ENCODE data around the gene FAAH. TPM values are rescaled to one million over a fixed set of nuclear protein-coding genes. Genes with fewer than 3 reads are reported as not detected.

The FAAH gene
- total RNA-seq, 1 donor from 2014 or later: 13.9 TPM

DNA sequence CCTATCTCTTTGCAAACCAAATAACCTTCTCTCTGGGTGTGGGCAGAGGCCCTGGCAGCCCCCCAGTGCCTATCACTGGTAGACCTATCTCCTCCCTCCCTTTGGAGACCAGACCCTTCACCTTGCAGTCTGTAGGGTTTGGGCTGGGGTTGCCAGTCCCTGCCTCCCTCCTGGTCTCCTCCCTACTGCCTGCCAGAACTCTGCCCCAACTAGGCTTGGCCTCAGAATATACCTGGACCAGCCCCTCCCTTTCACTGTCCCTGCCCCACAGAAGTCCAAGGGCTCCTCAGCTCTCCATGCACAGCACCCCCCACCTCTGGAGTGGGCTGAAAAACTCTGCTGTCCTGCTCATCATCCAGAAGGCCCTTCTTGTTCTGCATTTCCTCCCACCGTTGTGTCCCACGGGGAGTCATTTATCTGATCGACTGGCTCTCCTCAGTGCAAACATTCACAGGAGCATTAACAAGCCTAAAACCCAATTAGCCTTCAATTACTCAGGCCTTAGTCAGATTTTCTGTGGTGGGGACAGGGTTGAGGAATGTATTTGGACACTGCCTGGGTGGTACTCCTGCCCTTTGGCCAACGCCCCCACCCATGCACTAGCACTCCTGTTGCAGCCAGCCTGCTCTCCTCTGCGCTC lies 67.8 kb downstream of the FAAH start:
- H3K9me3 Mint-ChIP-seq: no peaks in the 10 kb centered on the region
- Histone ChIP-seq H2AFZ (replicated peaks) (no peak overlapping the region), H3K27ac (no peak overlapping the region), H3K4me2 (no peak overlapping the region), H3K9ac (no peak overlapping the region), H3K79me2 (ENCODE audit: low read depth) (no peaks in the 10 kb centered on the region), H4K20me1 (ENCODE audit: low read depth) (peaks cover 89% of the 10 kb centered on the region), H3F3A (ENCODE audit: low read depth) (peaks cover 49% of the 10 kb centered on the region), H3K27me3 (peaks cover 100% of the 10 kb centered on the region), H3K4me1 (peaks cover 51% of the 10 kb centered on the region), H3K9me3 (ENCODE audit: low read depth) (no peaks in the 10 kb centered on the region), H3K4me3 (no peak overlapping the region), H3K36me3 (no peaks in the 10 kb centered on the region)
- peak overlapping the region; percentile 43 for H3K27ac Mint-ChIP-seq
- H3K36me3 Mint-ChIP-seq: no peaks in the 10 kb centered on the region
- no peak overlapping the region for H3K4me3 Mint-ChIP-seq
- peak; percentile 41 for DNase-seq (ENCODE audit: low spot score)
- peaks cover 37% of the 10 kb centered on the region for H3K27me3 Mint-ChIP-seq (ENCODE audit: insufficient read depth, low read depth)
- peaks cover 56% of the 10 kb centered on the region for H3K4me1 Mint-ChIP-seq
- TF ChIP-seq EZH2 (IDR thresholded peaks at IDR 0.05): no peak
- TF ChIP-seq, protein P1, sequence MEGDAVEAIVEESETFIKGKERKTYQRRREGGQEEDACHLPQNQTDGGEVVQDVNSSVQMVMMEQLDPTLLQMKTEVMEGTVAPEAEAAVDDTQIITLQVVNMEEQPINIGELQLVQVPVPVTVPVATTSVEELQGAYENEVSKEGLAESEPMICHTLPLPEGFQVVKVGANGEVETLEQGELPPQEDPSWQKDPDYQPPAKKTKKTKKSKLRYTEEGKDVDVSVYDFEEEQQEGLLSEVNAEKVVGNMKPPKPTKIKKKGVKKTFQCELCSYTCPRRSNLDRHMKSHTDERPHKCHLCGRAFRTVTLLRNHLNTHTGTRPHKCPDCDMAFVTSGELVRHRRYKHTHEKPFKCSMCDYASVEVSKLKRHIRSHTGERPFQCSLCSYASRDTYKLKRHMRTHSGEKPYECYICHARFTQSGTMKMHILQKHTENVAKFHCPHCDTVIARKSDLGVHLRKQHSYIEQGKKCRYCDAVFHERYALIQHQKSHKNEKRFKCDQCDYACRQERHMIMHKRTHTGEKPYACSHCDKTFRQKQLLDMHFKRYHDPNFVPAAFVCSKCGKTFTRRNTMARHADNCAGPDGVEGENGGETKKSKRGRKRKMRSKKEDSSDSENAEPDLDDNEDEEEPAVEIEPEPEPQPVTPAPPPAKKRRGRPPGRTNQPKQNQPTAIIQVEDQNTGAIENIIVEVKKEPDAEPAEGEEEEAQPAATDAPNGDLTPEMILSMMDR (IDR thresholded peaks at IDR 0.05): no peak
- peak; percentile 38 for TF ChIP-seq EZH2phosphoT487 (IDR thresholded peaks at IDR 0.05)

Other genes starting within 250 kb of the FAAH start
- gene TSPAN1, start 219.2 kb upstream of the FAAH start, total RNA-seq (ENCODE audit: low replicate concordance): not detected in 2 replicates
- gene P3R3URF, start 217.8 kb upstream of the FAAH start, total RNA-seq (ENCODE audit: low replicate concordance): not detected in 2 replicates
- 55.7 and 73.4 TPM in 2 replicates for gene POMGNT1, start 195.9 kb upstream of the FAAH start, total RNA-seq (ENCODE audit: low replicate concordance)
- 4.0 and 6.2 TPM in 2 replicates for gene LURAP1, start 191.0 kb upstream of the FAAH start, total RNA-seq (ENCODE audit: low replicate concordance)
- 22.2 and 38.2 TPM in 2 replicates for gene RAD54L, start 146.6 kb upstream of the FAAH start, total RNA-seq (ENCODE audit: low replicate concordance)
- 43.1 and 86.2 TPM in 2 replicates for gene LRRC41, start 90.7 kb upstream of the FAAH start, total RNA-seq (ENCODE audit: low replicate concordance)
- gene UQCRH, start 90.6 kb upstream of the FAAH start, total RNA-seq (ENCODE audit: low replicate concordance): 613 and 872 TPM in 2 replicates
- gene NSUN4, start 53.5 kb upstream of the FAAH start, total RNA-seq (ENCODE audit: low replicate concordance): 12.4 and 17.0 TPM in 2 replicates
- gene DMBX1, start 95.5 kb downstream of the FAAH start, total RNA-seq (ENCODE audit: low replicate concordance): 0.06 and 0.56 TPM in 2 replicates
- gene KNCN, start 157.3 kb downstream of the FAAH start, total RNA-seq (ENCODE audit: low replicate concordance): not detected in 2 replicates
- gene MKNK1, start 210.0 kb downstream of the FAAH start, total RNA-seq (ENCODE audit: low replicate concordance): 10.5 and 16.4 TPM in 2 replicates
- gene MOB3C, start 222.5 kb downstream of the FAAH start, total RNA-seq (ENCODE audit: low replicate concordance): 1.1 and 2.3 TPM in 2 replicates

Measured in neural progenitor cell (in vitro differentiated cells).